GM18508 (cell line): ENCODE measurements around the gene GMIP.

Experiments
- ATAC-seq: cut with Tn5 transposase; IDR thresholded peaks from one replicate; pipeline ENCODE4 v1.9.1; 2021; ENCODE audit warnings: moderate number of reproducible peaks; ENCODE audit not compliant: insufficient read depth, unreplicated experiment

Gene GMIP

GRCh38 chr19:19579533-19580361 lies 63.7 kb downstream of the GMIP start:
- ATAC-seq: no peak
